Measurements from ENCODE around the gene PDLIM7.

The PDLIM7 gene

GRCh38 chr5:177523711-177524538, 26.5 kb upstream of the PDLIM7 start:
- Histone ChIP-seq H3K9me2 (replicated peaks; ENCODE audit: insufficient read depth, low read length) (no peaks in the 10 kb centered on the region), H3F3A (ENCODE audit: insufficient read depth, low read length) (no peaks in the 10 kb centered on the region), H3K4me1 (ENCODE audit: low read length) (no peaks in the 10 kb centered on the region), H4K20me1 (ENCODE audit: insufficient read depth, low read length) (no peaks in the 10 kb centered on the region), H3K9ac (ENCODE audit: low read length) (no peak overlapping the region), H3K9me3 (replicated peaks; ENCODE audit: insufficient read depth, low read length) (no peaks in the 10 kb centered on the region), H3K79me2 (ENCODE audit: low read length) (peaks cover 14% of the 10 kb centered on the region), H3K27me3 (replicated peaks; ENCODE audit: insufficient read depth, low read length) (no peaks in the 10 kb centered on the region), H3K36me3 (replicated peaks; ENCODE audit: insufficient read depth, low read length) (no peaks in the 10 kb centered on the region), H3K4me3 (ENCODE audit: low read length) (no peak overlapping the region), H2AFZ (ENCODE audit: low read length) (no peak overlapping the region), H3K27ac (ENCODE audit: low read length) (no peak overlapping the region), H3K4me2 (ENCODE audit: low read depth, low read length) (no peak overlapping the region)
- no peak for DNase-seq
- TF ChIP-seq, protein P1, sequence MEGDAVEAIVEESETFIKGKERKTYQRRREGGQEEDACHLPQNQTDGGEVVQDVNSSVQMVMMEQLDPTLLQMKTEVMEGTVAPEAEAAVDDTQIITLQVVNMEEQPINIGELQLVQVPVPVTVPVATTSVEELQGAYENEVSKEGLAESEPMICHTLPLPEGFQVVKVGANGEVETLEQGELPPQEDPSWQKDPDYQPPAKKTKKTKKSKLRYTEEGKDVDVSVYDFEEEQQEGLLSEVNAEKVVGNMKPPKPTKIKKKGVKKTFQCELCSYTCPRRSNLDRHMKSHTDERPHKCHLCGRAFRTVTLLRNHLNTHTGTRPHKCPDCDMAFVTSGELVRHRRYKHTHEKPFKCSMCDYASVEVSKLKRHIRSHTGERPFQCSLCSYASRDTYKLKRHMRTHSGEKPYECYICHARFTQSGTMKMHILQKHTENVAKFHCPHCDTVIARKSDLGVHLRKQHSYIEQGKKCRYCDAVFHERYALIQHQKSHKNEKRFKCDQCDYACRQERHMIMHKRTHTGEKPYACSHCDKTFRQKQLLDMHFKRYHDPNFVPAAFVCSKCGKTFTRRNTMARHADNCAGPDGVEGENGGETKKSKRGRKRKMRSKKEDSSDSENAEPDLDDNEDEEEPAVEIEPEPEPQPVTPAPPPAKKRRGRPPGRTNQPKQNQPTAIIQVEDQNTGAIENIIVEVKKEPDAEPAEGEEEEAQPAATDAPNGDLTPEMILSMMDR (IDR thresholded peaks at IDR 0.05; ENCODE audit: low read length): no peak
- no peak for TF ChIP-seq EZH2 (optimal IDR thresholded peaks at IDR 0.05; ENCODE audit: low read depth, low read length)

GRCh38 chr5:177520916-177521513, 23.6 kb upstream of the PDLIM7 start:
- H3K4me3 ChIP-seq (ENCODE audit: low read length): no peak overlapping the region
- no peaks in the 10 kb centered on the region for H3F3A ChIP-seq (ENCODE audit: insufficient read depth, low read length)
- TF ChIP-seq, protein P1 (IDR thresholded peaks at IDR 0.05; ENCODE audit: low read length): peak; percentile 11; the same call in 1 of the 2 replicates
- TF ChIP-seq EZH2 (optimal IDR thresholded peaks at IDR 0.05; ENCODE audit: low read depth, low read length): no peak
- no peak overlapping the region for H3K4me2 ChIP-seq (ENCODE audit: low read depth, low read length)
- no peaks in the 10 kb centered on the region for H3K9me2 ChIP-seq (replicated peaks; ENCODE audit: insufficient read depth, low read length)
- no peaks in the 10 kb centered on the region for H4K20me1 ChIP-seq (ENCODE audit: insufficient read depth, low read length)
- no peak overlapping the region for H3K9ac ChIP-seq (ENCODE audit: low read length)
- 0 out of 2 replicates have a peak, but pooled peaks cover under 1% of the 10 kb centered on the region for H3K4me1 ChIP-seq (ENCODE audit: low read length)
- H3K27me3 ChIP-seq (replicated peaks; ENCODE audit: insufficient read depth, low read length): no peaks in the 10 kb centered on the region
- H3K27ac ChIP-seq (ENCODE audit: low read length): no peak overlapping the region
- no peak for DNase-seq
- no peaks in the 10 kb centered on the region for H3K9me3 ChIP-seq (replicated peaks; ENCODE audit: insufficient read depth, low read length)
- peaks cover 23% of the 10 kb centered on the region for H3K79me2 ChIP-seq (ENCODE audit: low read length)
- no peak overlapping the region for H2AFZ ChIP-seq (ENCODE audit: low read length)
- H3K36me3 ChIP-seq (replicated peaks; ENCODE audit: insufficient read depth, low read length): no peaks in the 10 kb centered on the region

DNA sequence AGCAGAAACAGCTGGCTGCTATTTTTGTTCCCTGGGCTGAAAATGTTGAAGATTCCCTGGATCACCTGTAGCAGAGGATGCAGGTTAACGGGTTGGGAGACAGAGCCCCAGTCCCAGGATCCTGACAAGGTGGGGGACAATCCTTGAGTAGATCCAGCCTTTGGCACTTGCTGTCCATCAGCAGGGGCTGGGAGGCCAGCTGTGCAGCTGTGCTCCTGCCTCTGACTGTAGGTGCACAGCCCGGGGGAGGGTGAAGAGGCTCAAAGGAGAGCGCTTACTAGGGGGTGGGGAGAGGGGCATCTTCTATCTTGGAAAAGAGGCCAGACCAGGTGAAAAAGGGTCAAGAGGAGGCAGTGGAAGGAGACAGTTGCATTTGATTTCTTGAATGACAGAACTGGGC, 22.9 kb upstream of the PDLIM7 start:
- Histone ChIP-seq H3K9me2 (replicated peaks; ENCODE audit: insufficient read depth, low read length) (no peaks in the 10 kb centered on the region), H3F3A (ENCODE audit: insufficient read depth, low read length) (no peaks in the 10 kb centered on the region), H3K27ac (ENCODE audit: low read length) (no peak overlapping the region), H4K20me1 (ENCODE audit: insufficient read depth, low read length) (no peaks in the 10 kb centered on the region), H3K79me2 (ENCODE audit: low read length) (peaks cover 26% of the 10 kb centered on the region), H3K36me3 (replicated peaks; ENCODE audit: insufficient read depth, low read length) (no peaks in the 10 kb centered on the region), H3K27me3 (replicated peaks; ENCODE audit: insufficient read depth, low read length) (no peaks in the 10 kb centered on the region), H3K4me3 (ENCODE audit: low read length) (no peak overlapping the region), H3K9me3 (replicated peaks; ENCODE audit: insufficient read depth, low read length) (no peaks in the 10 kb centered on the region), H3K4me1 (ENCODE audit: low read length) (0 out of 2 replicates have a peak, but pooled peaks cover 7% of the 10 kb centered on the region), H2AFZ (ENCODE audit: low read length) (no peak overlapping the region), H3K4me2 (ENCODE audit: low read depth, low read length) (no peak overlapping the region), H3K9ac (ENCODE audit: low read length) (no peak overlapping the region)
- no peak for TF ChIP-seq EZH2 (optimal IDR thresholded peaks at IDR 0.05; ENCODE audit: low read depth, low read length)
- no peak for TF ChIP-seq EZH2phosphoT487 (IDR thresholded peaks at IDR 0.05; ENCODE audit: low read length)
- TF ChIP-seq, protein P1 (IDR thresholded peaks at IDR 0.05; ENCODE audit: low read length): no peak
- no peak for DNase-seq

Data from MM.1S (cell line).